Fibroblast of peridontal ligament (primary cell): ENCODE data around the gene THEMIS2.

Source experiments
- DNase-seq: peaks from one replicate; pipeline ENCODE4 v3.0.0-alpha.2; 2010; ENCODE audit errors: extremely low read depth

THEMIS2 gene

GRCh38 chr1:27885621-27886352 is 13.4 kb downstream of the THEMIS2 start:
- DNase-seq = no peak

DNA sequence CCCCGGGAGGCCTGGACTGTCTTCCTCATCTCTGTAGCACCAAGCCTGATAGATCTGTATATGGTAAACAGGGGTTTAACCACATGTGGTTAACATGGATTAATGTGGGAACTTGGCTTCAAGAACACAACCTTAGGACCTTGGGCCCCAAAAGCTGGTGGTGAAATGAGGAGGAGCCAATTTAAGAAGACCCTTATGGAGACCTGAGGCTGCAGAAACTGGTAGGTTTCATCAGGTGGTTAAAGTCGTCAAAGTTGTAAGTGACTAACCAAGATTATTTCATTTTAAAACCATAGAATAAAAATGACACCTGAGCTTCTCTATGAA is 14.0 kb downstream of the THEMIS2 start:
- no peak for DNase-seq

DNA sequence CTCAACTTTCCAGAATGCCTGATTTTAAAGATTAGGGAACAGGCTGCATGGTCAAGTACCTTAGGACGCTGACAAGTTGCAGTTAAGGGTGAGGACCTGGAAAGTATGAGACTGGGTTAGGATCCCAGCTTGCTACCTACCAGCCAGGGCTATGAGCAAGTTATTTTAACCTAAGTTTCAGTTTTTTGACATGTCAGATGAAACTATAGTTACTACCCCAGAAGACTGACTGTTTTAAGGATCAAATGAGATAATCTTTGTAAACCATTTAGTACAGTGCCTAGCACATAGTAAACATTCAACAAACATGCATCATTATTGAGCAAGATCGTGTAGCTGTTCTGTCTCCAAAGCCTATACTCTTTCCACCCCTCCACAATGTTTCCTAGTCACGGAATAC is 14.4 kb downstream of the THEMIS2 start:
- no peak for DNase-seq

DNA sequence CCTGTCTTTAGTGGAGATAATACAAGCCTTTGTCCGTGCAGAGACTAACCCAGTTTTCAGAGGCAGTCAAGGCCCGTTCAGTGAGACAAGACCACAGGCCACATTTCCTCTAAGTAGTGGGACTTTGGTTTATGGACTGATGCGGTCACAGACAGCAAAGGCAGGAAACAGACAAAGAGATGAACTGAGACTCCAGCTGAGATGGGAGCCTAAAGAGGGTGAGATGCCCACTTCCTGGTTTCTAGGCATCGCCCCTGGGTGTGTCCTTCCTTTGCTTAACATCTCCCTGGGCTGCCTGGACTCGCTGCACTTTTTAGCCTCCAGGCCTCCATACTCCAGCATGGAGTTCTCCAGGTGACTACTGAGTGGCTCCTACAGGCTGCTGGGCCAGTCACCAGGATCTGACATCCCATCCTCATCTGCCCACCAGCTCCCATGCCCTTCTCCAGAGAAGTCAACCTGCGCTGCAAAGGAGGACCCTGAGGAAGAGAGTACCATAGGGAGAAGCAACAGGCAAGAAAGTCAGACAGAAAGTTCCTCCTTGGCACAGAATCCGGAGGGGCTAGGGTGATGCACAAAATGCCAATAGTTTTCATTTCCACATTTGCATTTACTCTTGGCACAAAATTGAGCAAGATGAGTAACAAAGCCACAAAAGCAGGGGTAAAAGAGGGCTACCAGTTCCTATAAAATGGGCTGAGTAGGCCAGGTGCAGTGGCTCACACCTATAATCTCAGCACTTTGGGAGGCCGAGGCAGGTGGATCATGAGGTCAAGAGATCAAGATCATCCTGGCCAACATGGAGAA is 15.1 kb downstream of the THEMIS2 start:
- DNase-seq = no peak

DNA sequence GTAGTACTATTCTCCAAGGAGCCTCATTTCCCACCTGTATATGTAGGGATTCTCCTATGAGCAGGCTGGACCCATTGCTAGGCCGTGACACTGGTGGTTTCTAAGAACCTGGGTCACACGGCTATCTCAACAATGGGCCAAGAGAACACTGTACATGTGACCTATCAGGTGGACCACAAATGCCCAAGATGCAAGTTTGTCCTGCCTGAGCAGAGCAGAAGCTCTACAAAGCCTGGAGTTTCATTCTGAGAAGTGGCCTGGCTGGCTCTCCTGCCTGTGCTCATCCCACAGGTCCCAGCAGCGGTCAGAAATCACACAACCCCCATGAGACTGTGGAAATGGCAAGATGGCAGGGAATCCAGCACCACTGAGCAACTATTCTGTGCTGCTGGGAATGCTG is 17.2 kb downstream of the THEMIS2 start:
- no peak for DNase-seq

- DNase-seq = no peak
Observed at GRCh38 chr1:27891196-27891889, 19.0 kb downstream of the THEMIS2 start.

DNA sequence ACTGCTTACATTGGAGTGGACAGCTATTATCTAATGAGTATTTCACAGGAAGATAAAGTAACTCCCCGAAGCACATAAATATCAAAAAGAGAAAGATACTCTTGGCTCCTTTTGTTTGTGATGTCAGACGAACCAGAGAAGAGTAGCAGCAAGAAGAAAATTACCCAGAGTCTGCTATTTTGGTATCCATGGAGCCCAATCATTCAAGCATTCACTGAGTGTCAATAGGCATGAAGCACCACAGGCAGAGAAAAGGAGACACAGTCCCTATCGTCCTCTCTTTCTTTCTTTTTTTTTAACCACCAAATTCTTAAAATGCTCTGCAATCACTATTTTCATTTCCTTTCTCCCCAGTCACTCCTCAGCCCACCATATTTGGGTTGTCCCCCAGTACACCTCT is 22.2 kb downstream of the THEMIS2 start:
- no peak for DNase-seq

DNA sequence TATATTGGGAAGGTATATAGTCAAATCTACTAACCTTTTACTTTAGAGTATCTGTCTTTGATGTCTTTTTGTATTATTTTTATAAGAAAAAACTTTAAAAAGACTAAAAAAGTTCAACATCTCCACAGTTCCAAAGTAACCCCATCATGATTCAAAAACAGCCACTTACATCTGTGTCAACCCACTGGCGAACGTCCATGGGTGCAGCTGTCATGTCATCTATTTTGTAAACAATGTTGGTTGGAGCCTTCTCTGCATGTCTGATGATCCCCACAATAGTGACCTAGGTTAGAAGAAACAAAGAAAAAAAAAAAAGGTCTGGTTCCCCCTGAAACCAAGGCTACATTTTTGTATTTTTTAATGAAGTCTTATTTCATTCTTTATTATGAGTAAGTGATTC is 34.4 kb downstream of the THEMIS2 start:
- no peak for DNase-seq

DNA sequence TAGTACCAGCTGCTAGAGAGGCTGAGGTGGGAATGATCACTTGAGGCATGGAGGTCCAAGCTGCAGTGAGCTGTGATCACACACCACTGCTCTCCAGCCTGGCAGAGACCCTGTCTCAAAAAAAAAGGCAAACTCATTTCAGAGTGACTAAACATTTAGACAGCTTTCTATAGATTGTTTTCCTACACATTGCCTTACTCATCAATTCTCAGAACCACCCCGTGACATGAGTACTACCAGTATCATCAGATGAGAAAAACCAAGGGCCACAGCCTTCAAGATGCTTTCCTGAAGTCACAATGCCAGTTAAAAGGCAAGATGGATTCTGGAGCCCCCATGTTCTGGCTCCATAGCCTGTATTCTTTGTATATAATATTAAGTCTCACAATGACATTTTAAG is 40.1 kb downstream of the THEMIS2 start:
- no peak for DNase-seq

DNA sequence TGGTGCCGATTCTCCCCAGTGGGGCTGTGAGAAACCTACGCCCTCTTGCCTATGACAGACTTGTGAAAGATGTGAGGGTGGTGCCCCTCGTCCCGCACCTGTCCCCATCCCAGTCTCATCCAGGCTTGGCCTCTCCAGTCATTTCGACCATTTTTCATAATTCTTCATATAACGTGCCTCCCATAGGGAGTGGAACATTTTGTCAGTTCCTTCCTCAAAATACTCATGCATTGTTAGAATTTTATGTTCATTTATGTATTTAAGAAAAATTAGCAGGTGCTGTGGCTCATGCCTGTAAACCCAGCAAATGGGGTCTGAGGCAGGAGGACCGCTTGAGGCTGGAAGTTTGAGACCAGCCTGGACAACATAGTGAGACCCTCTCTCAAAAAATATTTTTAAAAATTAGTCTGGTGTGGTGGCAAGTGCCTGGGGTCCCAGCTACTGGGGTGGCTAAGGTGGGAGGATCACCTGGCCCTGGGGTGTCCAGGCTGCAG is 42.8 kb downstream of the THEMIS2 start:
- no peak for DNase-seq

DNA sequence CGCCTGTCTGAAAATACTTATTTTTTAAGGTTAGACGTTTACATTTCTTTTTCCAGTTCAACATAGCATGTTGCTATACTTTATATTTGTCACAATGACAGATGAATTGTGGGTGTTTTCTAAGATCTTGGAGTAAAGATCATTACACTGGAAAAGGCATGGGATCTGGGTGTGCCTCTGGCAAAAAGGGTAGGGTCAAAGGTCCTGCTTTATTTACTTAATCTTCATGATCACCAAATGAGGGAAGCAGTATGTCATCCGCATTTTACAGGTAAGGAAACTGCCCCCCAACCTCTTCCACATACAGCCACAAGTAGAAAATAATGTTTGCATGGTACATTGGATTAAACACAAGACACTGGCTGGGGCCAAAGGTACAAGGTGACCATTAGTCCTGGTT is 49.9 kb downstream of the THEMIS2 start:
- DNase-seq = no peak

- DNase-seq = no peak
Observed at GRCh38 chr1:27928216-27928954, 56.0 kb downstream of the THEMIS2 start.

- no peak for DNase-seq
Observed at GRCh38 chr1:27931184-27931583, 58.8 kb downstream of the THEMIS2 start.

- no peak for DNase-seq
Observed at GRCh38 chr1:27931759-27932158, 59.4 kb downstream of the THEMIS2 start.

DNA sequence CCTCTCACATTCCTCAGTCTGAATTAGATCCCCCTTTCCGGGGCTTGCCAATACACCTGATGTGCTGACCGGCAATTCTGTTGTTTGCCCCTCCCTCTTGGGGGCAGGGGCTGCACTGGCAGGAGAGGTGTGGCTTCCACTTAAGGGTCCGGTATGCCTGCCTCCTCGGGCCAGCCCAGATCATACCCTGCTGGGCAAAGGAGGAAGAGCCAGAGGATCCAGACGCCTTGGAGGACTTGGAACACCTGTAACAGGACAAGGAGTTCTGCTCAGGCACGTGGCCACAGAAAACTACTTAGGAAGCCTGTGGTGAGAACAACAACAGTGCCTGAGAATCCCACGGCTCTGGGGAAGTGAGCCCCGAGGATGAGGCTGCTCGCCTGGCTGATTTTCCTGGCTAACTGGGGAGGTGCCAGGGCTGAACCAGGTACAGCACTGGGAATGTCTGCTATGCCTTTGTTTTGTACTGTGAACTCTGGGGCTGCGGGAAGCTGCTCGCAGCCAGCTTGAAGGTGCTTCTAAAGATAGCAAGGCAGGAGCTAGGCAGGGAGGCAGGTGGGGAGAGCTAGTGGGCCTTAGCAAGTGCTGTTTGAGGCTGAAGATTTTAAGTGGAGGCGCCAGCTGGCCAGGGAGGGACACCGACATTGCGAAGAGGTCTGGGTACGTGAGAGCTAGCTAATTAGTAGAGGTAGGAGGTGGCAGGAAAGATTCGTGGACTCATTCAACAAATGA is 62.6 kb downstream of the THEMIS2 start, which contains the start of gene SMPDL3B:
SMPDL3B (plus strand) TSS at position 183 of the 732 bp plus-strand sequence; CDS start at position 367, 184 bp downstream.
- no peak for DNase-seq

GRCh38 chr1:27935721-27936120 is 63.4 kb downstream of the THEMIS2 start:
- no peak for DNase-seq
